ENCODE data around the gene CACNA2D1. TPM values are rescaled to one million over a fixed set of nuclear protein-coding genes. Genes with fewer than 3 reads are reported as not detected.

CACNA2D1 gene
- total RNA-seq (2022; extraction: Qiagen RNA extraction; ENCODE audit: low read depth), result 6.1 to 14.1 TPM (median 8.1 TPM) in 5 replicates

DNA sequence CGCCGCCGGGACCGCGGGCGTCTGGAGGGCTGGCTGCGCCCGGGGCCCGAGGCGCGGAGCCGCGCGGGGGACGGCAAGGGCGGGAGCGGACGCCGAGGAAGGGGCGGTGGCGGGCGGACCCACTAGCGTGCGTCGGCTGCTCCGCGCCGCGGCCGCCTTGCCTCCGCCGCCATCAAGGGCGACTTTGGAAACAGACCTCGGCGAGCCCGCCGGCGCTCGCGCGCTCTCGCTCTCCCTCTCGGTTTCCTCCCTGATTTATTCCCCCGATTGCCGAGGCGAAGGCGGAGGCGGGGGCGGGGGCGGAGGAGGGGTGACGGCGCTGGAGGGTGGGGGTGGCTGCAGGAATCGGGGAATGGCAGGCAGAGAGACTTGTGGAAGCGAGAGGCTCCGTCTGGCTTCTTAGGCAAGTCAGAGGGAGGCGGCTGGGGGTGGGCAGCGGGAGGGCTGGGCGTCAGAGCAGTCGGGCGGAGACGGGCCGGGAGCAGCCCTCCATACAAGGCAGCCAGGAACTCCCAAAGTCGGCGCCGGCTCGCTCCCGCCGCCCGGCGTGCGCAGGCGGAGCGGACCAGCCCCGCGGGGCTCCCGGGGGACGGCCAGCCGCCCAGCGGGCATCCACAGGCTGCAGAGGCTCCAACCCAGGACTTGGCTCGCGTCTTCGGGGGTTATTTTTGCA lies at the start of gene CACNA2D1:
Gene CACNA2D1 (minus strand): TSS at position 231 of the 673 bp plus-strand sequence.

All from A549 treated with CpdA at 1 μM for 4 hours (cell line).